H1 (cell line): Measurements from ENCODE around the gene FECH. TPM values are rescaled to one million over a fixed set of nuclear protein-coding genes. Genes with fewer than 3 reads are reported as not detected.

Experiments
- ZNF274 ChIP-seq: IDR thresholded peaks from 2 replicates; pipeline ENCODE4 v1.7.0; 2012; ENCODE audit warnings: low read length, borderline replicate concordance; ENCODE audit errors: extremely low read depth
- polyA plus RNA-seq, 7 experiments: library from polyadenylated mRNA; depleted of rRNA in 3 of 7; stranded (reverse) in 5 of 7; unstranded in 2 of 7; fragments of >200 nt in 5 of 7; fragments of 200-250 nt in 2 of 7; gene quantifications; 1 replicate in 5 of 7; 2 replicates in 1 of 7; 4 replicates in 1 of 7; pipeline versions ENCODE4 v1.2.1 to v1.2.3, GENCODE V29; 2011 to 2013; ENCODE audit warnings: missing spikeins in 2 of 7, mixed read lengths in 2 of 7
- total RNA-seq: library from RNA; stranded (reverse); fragmentation: NEBNext Ultra II Directional; extraction: Animal tissue kit (Norgen Biotek cat#: 25700); gene quantifications from 2 replicates; pipeline ENCODE4 v1.2.1, GENCODE V29; 2021
- TF ChIP-seq, protein P1 (sequence below): IDR thresholded peaks from 2 replicates; pipeline ENCODE4 v1.6.1; 2012; ENCODE audit warnings: inconsistent platforms

The FECH gene
- total and polyA plus RNA-seq, 2 of the 8 experiments (the other 6 are each of a cell fraction or from before 2014, with no cell fraction given): 13.1 to 26.6 TPM

DNA sequence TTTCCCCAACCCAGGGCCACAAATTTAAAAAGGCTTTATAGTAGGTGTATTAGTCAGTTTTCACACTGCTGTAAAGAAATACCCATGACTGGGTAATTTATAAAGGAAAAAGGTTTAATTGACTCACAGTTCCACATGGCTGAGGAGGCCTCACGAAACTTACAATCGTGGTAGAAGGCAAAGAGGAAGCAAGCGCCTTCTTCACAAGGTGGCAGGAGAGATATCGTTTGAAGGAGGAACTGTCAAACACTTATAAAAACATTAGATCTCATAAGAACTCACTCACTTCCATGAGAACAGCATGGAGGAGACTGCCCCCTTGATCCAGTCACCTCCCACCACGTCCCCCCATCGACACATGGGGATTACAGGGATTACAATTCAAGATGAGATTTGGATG is 70.4 kb downstream of the FECH start (continued):
- TF ChIP-seq, protein P1, sequence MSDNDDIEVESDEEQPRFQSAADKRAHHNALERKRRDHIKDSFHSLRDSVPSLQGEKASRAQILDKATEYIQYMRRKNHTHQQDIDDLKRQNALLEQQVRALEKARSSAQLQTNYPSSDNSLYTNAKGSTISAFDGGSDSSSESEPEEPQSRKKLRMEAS: no peak
- no peak for TF ChIP-seq ZNF274
